Measurements from ENCODE around the gene SYK. TPM values are rescaled to one million over a fixed set of nuclear protein-coding genes. Genes with fewer than 3 reads are reported as not detected.

SYK gene
- total RNA-seq, 1 experiment from 2014 or later, result 9.0 TPM

DNA sequence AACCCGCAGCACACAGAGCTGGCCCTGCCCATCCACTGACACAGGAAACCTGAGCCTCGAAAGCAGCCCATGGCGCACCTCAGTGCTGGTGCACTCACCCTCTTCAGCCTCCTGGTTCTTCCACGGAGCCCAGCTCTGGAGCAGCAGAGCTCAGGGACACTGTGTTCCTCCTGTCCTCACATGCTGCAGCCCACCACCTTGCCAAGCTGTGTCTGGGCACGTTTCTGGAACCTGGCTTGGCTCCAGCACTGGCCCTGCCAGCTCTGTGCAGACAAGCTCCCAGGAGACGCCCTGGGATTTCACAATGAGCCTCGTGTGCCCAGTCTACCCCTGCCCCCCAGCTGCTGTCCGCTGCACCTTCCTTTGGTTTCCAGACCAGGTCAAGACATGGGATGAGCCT, 119.5 kb downstream of the SYK start:
- intact Hi-C loops (cut with micrococcal nuclease), result no loop called here
- Histone ChIP-seq H3K27ac (ENCODE audit: low read depth, low read length) (no peak overlapping the region), H3K9ac (ENCODE audit: low read length) (no peak overlapping the region), H3K79me2 (ENCODE audit: insufficient read depth, low read length) (no peaks in the 10 kb centered on the region), H3K4me1 (ENCODE audit: control insufficient read depth in 1 of 2, insufficient read depth in 2 of 2, low read length in 2 of 2) (no peaks in the 10 kb centered on the region), H4K20me1 (ENCODE audit: insufficient read depth) (no peaks in the 10 kb centered on the region), H3K4me2 (ENCODE audit: low read length) (no peak overlapping the region), H2AFZ (ENCODE audit: low read depth, low read length, poor library complexity, severe bottlenecking) (no peak overlapping the region), H3K4me3 (replicated peaks in 1 of 2; ENCODE audit: low read depth in 1 of 2, low read length in 2 of 2) (no peak overlapping the region), H3K27me3 (ENCODE audit: insufficient read depth, low read length) (no peaks in the 10 kb centered on the region), H3K9me2 (ENCODE audit: insufficient read depth) (no peaks in the 10 kb centered on the region), H3K9me3 (ENCODE audit: control insufficient read depth in 1 of 2, insufficient read depth in 1 of 2, low read depth in 1 of 2, low read length in 2 of 2) (no peaks in the 10 kb centered on the region), H3K36me3 (ENCODE audit: control insufficient read depth in 1 of 2, insufficient read depth in 2 of 2, low read length in 2 of 2) (no peaks in the 10 kb centered on the region)
- TF ChIP-seq, protein P1, sequence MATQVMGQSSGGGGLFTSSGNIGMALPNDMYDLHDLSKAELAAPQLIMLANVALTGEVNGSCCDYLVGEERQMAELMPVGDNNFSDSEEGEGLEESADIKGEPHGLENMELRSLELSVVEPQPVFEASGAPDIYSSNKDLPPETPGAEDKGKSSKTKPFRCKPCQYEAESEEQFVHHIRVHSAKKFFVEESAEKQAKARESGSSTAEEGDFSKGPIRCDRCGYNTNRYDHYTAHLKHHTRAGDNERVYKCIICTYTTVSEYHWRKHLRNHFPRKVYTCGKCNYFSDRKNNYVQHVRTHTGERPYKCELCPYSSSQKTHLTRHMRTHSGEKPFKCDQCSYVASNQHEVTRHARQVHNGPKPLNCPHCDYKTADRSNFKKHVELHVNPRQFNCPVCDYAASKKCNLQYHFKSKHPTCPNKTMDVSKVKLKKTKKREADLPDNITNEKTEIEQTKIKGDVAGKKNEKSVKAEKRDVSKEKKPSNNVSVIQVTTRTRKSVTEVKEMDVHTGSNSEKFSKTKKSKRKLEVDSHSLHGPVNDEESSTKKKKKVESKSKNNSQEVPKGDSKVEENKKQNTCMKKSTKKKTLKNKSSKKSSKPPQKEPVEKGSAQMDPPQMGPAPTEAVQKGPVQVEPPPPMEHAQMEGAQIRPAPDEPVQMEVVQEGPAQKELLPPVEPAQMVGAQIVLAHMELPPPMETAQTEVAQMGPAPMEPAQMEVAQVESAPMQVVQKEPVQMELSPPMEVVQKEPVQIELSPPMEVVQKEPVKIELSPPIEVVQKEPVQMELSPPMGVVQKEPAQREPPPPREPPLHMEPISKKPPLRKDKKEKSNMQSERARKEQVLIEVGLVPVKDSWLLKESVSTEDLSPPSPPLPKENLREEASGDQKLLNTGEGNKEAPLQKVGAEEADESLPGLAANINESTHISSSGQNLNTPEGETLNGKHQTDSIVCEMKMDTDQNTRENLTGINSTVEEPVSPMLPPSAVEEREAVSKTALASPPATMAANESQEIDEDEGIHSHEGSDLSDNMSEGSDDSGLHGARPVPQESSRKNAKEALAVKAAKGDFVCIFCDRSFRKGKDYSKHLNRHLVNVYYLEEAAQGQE (IDR thresholded peaks at IDR 0.05; ENCODE audit: low read depth), result no peak
- TF ChIP-seq CBX3 (IDR thresholded peaks at IDR 0.05; ENCODE audit: low read depth), result no peak
- TF ChIP-seq POLR2A (IDR thresholded peaks at IDR 0.05; ENCODE audit: borderline replicate concordance, extremely low read depth, insufficient read depth, insufficient read length), result no peak
- TF ChIP-seq EZH2 (IDR thresholded peaks at IDR 0.05), result no peak
- no peak for TF ChIP-seq RAD21 (IDR thresholded peaks at IDR 0.05; ENCODE audit: low read depth)
- no peak for TF ChIP-seq CEBPB (IDR thresholded peaks at IDR 0.05; ENCODE audit: low read depth)
- TF ChIP-seq EZH2phosphoT487 (IDR thresholded peaks at IDR 0.05; ENCODE audit: borderline replicate concordance), result no peak
- no peak for TF ChIP-seq SRF (IDR thresholded peaks at IDR 0.05; ENCODE audit: low read depth)
- TF ChIP-seq, protein P2, sequence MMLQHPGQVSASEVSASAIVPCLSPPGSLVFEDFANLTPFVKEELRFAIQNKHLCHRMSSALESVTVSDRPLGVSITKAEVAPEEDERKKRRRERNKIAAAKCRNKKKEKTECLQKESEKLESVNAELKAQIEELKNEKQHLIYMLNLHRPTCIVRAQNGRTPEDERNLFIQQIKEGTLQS (IDR thresholded peaks at IDR 0.05), result no peak
- TF ChIP-seq ZNF274 (IDR thresholded peaks at IDR 0.05; ENCODE audit: low read depth, low read length), result no peak
- no peak for TF ChIP-seq SP1 (IDR thresholded peaks at IDR 0.05; ENCODE audit: low read depth)
- TF ChIP-seq EGR1 (IDR thresholded peaks at IDR 0.05; ENCODE audit: low read depth), result no peak
- TF ChIP-seq FOSL1 (IDR thresholded peaks at IDR 0.05; ENCODE audit: low read depth), result no peak
- ChIA-PET RAD21 (ENCODE audit: low non-redundant PET in 1 of 2, low total read pairs in 2 of 2, uncharacterized antibody in 2 of 2, unreplicated experiment in 2 of 2) (no interaction called here), POLR2A (no interaction called here), CTCF (no interaction called here)
- ATAC-seq (no peak), DNase-seq (ENCODE audit: low read depth, low spot score) (no peak)
- BruUV-seq (replicated peaks), result no TSS peak

All from HCT116 (cell line).